D721Med (cell line): ENCODE results near the gene SREBF1.

Experiments
- DNase-seq: peaks from one replicate; pipeline ENCODE4 v3.0.0; 2011; ENCODE audit warnings: low spot score; ENCODE audit not compliant: insufficient read length
- FAIRE-seq: peaks from 2 replicates; lab custom pipeline; 2011; peaks lifted over from hg19 to GRCh38; lab: Jason Lieb, UNC
- TF ChIP-seq, protein P1 (sequence below): IDR thresholded peaks from 2 replicates; pipeline ENCODE4 v1.5.1; 2012; ENCODE audit warnings: mild to moderate bottlenecking, control low read depth; ENCODE audit not compliant: insufficient read depth; ENCODE audit errors: missing control alignments

SREBF1 gene

GRCh38 chr17:17823433-17824118 lies 13.2 kb downstream of the SREBF1 start:
- TF ChIP-seq, protein P1, sequence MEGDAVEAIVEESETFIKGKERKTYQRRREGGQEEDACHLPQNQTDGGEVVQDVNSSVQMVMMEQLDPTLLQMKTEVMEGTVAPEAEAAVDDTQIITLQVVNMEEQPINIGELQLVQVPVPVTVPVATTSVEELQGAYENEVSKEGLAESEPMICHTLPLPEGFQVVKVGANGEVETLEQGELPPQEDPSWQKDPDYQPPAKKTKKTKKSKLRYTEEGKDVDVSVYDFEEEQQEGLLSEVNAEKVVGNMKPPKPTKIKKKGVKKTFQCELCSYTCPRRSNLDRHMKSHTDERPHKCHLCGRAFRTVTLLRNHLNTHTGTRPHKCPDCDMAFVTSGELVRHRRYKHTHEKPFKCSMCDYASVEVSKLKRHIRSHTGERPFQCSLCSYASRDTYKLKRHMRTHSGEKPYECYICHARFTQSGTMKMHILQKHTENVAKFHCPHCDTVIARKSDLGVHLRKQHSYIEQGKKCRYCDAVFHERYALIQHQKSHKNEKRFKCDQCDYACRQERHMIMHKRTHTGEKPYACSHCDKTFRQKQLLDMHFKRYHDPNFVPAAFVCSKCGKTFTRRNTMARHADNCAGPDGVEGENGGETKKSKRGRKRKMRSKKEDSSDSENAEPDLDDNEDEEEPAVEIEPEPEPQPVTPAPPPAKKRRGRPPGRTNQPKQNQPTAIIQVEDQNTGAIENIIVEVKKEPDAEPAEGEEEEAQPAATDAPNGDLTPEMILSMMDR: no peak
- DNase-seq: peak; percentile 98
- FAIRE-seq: no peak

DNA sequence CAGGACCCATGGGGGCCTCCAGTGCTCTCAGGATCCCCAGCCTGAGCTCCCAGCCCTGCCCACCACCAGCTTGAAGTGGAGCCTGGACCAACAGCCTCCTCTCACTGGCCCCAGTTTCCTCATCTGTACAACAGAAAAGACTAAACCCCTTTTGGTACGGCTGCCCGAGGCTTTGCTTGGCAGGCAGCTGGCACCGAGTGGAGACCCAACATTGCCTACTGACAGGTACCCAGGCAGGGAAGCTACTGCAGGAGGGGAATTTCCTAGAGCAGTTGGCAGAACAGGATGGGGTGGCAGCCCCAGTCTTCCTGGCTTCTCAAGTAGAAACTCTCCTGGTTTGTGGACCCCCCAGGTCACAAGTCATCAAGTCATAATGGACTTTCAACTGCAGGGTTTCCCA lies 14.2 kb downstream of the SREBF1 start:
- FAIRE-seq (no peak), DNase-seq (no peak)
- TF ChIP-seq, protein P1: no peak

DNA sequence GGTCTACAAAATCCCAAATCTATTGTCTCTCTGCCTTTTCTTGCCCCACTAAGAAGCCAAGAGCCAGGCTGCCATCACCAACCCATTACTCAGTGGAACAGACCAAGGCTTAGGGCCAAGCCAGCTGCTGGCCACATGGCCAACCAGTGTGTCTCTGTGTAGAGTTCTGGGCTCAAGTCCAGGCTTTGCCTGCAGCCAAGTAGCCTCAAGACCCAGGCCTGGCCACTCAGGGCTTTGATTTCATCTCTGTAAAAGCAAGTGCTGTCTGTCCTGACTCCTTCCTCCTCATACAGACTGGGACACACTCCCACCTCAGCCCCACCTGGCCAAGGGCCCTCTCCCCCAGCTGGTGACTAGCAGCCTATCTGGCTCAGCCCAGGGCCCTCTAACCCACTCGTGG lies 14.6 kb downstream of the SREBF1 start:
- TF ChIP-seq, protein P1: no peak
- no peak for FAIRE-seq

DNA sequence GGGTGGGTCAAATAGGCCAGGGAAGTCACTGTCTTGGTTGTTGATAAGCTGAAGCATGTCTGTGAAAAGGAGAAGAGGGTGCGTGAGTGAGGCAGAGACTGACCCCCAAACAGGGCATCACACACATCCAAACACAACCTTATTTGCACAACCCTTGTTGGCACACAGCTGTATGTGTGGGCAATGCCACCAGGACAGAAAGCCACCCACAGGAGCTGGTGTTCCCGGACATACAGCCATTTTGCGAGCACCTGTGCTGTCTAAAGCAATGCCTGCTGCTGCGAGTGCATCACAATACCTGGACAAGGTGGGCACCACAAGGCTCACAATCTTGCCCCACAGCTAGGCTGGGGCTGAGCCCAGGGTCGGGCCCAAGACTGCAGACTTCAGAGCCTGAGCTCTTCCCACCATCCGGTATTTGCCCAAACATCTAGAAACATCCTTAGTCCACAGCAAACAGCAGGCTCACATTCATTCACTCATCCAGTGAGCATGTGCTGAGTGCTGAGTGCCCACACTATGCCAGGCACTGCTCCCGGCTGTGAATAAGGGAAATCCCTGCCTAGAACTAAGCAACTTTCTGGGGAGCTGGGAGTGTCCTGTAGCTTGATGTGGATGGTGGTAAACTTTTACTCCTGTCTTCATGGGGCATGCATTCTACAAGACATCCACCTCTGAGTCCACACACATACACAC lies 16.2 kb downstream of the SREBF1 start:
- DNase-seq (no peak), FAIRE-seq (no peak)
- TF ChIP-seq, protein P1: no peak

More for the DNA sequence above, 14.6 kb downstream of the SREBF1 start:
- no peak for DNase-seq

- DNase-seq: no peak
- TF ChIP-seq, protein P1: no peak
- FAIRE-seq: no peak
Observed at GRCh38 chr17:17820046-17820445, 16.7 kb downstream of the SREBF1 start.

GRCh38 chr17:17819561-17819995 lies 17.2 kb downstream of the SREBF1 start:
- FAIRE-seq (no peak), DNase-seq (no peak)
- TF ChIP-seq, protein P1: no peak

GRCh38 chr17:17819111-17819510 lies 17.7 kb downstream of the SREBF1 start:
- no peak for DNase-seq
- TF ChIP-seq, protein P1: no peak
- FAIRE-seq: no peak
